GM19193 (cell line): ENCODE results near the gene SSTR3.
A peak's percentile ranks its signal among the peaks of the same experiment; 100 is the strongest.

Experiments used
- POLR2A ChIP-seq: IDR thresholded peaks from 4 replicates; pipeline ENCODE4 v1.6.1; 2011; ENCODE audit not compliant: insufficient read depth, insufficient read length; ENCODE audit errors: extremely low read depth

The SSTR3 gene

DNA sequence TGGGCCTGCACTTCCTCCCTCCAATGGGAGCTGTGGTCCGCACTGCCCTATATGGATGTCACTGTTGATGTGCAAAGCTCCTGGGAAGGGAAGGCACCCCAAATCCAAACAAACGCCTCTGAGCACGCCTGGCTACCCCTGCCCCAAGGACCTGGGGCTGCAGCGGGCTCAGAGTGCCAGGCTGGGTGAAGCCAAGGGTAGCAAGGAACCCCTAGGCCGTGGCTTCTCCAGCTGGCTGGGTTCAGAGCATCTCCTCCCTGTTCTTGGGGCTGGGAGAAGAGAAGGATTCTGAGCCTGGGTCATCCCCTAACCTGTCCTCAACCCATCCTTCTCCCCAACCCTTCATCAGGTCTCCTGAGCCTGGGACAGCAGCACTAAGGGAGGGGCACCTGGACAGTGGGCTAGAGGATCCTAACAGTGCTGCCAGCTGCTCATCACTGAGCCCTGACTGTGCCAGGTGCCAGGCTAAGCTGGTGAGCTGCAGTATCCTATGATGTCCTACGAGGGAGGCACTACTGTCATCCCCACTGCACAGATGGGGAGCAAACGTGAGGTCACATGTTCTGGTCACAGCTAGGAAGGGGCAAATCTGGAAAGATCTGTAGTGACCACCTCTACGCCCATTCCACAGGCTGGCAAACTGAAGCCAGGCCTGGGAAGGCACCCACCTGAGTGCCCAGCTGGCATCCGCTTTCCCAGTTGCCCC is 3.0 kb downstream of the SSTR3 start:
- no peak for TF ChIP-seq POLR2A

- no peak for TF ChIP-seq POLR2A
Measured at GRCh38 chr22:37208401-37209139, 3.7 kb downstream of the SSTR3 start.

- TF ChIP-seq POLR2A: no peak
Measured at GRCh38 chr22:37207981-37208380, 4.3 kb downstream of the SSTR3 start.

DNA sequence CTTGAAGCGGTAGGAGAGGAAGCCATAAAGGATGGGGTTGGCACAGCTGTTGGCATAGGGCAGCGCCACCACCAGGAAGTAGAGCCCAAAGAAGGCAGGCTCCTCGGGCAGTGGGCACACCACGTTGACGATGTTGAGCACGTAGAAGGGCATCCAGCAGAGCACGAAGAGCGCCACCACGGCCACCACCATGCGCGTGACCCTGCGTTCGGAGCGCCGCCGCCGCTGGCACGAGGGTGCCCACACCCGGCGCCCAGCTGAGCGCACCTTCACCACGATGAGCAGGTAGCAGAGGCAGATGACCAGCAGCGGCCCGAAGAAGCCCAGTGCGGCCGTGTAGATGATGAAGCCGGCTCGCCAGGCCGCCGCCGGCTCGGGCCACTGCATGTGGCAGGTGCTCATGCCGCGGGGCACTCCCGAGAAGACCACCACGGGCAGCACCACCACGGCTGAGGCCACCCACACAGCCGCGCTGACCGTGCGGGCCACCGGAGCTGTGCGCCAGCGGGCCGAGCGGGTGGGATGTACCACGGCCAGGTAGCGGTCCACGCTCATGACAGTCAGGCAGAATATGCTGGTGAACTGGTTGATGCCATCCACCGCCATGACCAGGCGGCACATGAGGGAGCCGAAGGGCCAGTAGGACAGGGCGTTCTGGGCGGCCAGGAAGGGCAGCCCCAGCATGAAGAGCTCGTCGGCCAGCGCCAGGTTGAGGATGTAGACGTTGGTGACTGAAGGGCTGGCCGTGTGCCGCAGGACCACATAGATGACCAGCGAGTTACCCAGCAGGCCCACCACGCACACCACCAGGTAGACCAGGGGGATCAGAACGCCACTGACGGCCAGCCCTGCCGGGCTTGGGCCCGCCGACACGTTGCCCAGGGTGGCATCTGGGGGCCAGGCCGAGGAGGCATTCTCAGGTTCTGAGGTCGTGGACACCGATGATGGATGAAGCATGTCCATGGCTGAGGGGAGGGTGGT is 5.1 kb downstream of the SSTR3 start:
- no peak for TF ChIP-seq POLR2A

- TF ChIP-seq POLR2A: no peak
Measured at GRCh38 chr22:37206118-37206840, 6.0 kb downstream of the SSTR3 start.

GRCh38 chr22:37205046-37205445 is 7.2 kb downstream of the SSTR3 start:
- no peak for TF ChIP-seq POLR2A

GRCh38 chr22:37204045-37204655 is 8.1 kb downstream of the SSTR3 start:
- TF ChIP-seq POLR2A: no peak

GRCh38 chr22:37203354-37204044 is 8.8 kb downstream of the SSTR3 start:
- no peak for TF ChIP-seq POLR2A

GRCh38 chr22:37202716-37203115 is 9.6 kb downstream of the SSTR3 start:
- no peak for TF ChIP-seq POLR2A

- no peak for TF ChIP-seq POLR2A
Measured at GRCh38 chr22:37202001-37202555, 10.2 kb downstream of the SSTR3 start.

DNA sequence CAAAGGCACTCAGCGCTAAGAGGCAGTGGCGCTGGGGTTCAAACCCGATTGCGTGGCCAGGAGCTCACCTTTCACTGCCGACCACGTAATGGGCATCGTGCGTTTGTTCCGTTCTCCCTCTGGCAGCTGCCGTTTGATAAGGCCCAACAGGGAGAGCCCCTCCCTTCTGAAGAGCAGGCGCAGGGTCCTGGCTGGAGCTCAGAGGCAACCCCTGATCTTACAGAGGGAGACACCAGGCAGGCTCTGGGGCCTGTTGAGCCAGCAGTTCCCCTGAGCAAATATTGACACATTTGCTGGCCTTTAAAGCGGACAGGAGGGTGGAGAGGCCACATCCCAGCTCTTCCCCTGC is 12.5 kb downstream of the SSTR3 start:
- TF ChIP-seq POLR2A: no peak

DNA sequence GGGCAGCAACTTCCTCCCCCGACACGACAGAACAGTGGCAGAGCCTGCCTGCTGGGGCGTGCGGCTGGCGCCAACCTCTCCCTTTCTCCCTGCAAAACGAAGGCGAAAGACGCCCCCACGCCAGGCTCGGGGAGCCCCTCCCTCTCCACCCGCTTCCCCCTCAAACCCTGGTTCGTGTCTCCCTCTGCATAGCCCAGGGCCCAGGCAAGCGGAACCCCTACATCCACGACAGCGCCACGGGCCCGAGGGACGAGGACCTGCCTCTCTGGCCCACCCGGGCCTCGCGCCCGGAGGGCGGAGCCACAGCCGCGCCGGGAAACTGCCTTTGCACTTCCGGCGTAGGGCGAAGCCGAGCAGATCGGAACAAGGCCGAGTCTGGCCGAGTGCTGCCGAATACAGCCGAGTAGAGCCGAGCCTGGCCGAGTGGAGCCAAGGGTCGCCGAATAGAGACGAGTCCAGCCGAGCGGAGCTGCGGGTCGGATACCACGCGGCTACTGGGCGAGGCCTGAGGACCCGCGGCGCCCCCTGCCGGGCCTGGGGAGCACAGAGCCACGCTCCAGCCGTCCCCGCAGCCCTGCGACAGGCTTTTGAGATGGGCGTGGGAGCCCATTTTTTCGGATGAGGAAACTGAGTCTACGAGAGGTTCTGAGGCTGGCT is 13.0 kb downstream of the SSTR3 start:
- peak; percentile 96 for TF ChIP-seq POLR2A
